GM12875 (cell line): ENCODE results near the gene PPDPF.
"Not testable (repeated sequence)": the region's sequence is repeated elsewhere in the genome, so short reads cannot be mapped to it uniquely, and the experiment has no call there.

Experiments used
- H3K4me3 ChIP-seq: one replicate; pipeline ENCODE4 v1.5.1; 2011; ENCODE audit warnings: low read depth, low read length, control low read depth
- CTCF ChIP-seq: IDR thresholded peaks from 2 replicates; pipeline ENCODE4 v1.5.1; 2011; ENCODE audit warnings: low read depth, mild to moderate bottlenecking, control low read depth, inconsistent platforms, low read length, moderate library complexity, borderline replicate concordance; ENCODE audit not compliant: insufficient read depth

Gene PPDPF

GRCh38 chr20:63553933-63554290, 33.3 kb downstream of the PPDPF start, which contains the start of gene FNDC11:
Gene FNDC11 (plus strand): TSS chr20:63554159. CDS start chr20:63555664, 1,505 bp downstream.
- peak within 1 kb of the TSS; percentile 57 for H3K4me3 ChIP-seq
- TF ChIP-seq CTCF, result no peak

- TF ChIP-seq CTCF, result no peak
- H3K4me3 ChIP-seq, result no peak overlapping the region
These were observed 34.1 kb downstream of the PPDPF start for GRCh38 chr20:63554361-63555278.

- no peak overlapping the region for H3K4me3 ChIP-seq
- TF ChIP-seq CTCF, result no peak
These were observed 35.3 kb downstream of the PPDPF start for GRCh38 chr20:63555661-63556381.

GRCh38 chr20:63556873-63557478, 36.4 kb downstream of the PPDPF start:
- no peak for TF ChIP-seq CTCF
- H3K4me3 ChIP-seq, result no peak overlapping the region

- no peak overlapping the region for H3K4me3 ChIP-seq
- no peak for TF ChIP-seq CTCF
These were observed 36.9 kb downstream of the PPDPF start for GRCh38 chr20:63557481-63557891.

GRCh38 chr20:63558804-63559484, 38.4 kb downstream of the PPDPF start:
- no peak for TF ChIP-seq CTCF
- no peak overlapping the region for H3K4me3 ChIP-seq

- H3K4me3 ChIP-seq, result not testable (repeated sequence)
These were observed 39.1 kb downstream of the PPDPF start for GRCh38 chr20:63559485-63560332.
